G401 (cell line): ENCODE results near the gene NDE1. TPM values are rescaled to one million over a fixed set of nuclear protein-coding genes. Genes with fewer than 3 reads are reported as not detected.
A peak's percentile ranks its signal among the peaks of the same experiment; 100 is the strongest.
"Not testable (repeated sequence)": the region's sequence is repeated elsewhere in the genome, so short reads cannot be mapped to it uniquely, and the experiment has no call there.

Source experiments
- DNase-seq: peaks from one replicate; pipeline ENCODE4 v3.0.0-alpha.2; 2015; ENCODE audit warnings: low spot score
- in situ Hi-C: cut with HindIII; loops from 2 replicates; pipeline ENCODE4 v1.10.0; 2016; ENCODE audit warnings: low sequenced_read_pairs, mixed read lengths
- total RNA-seq: library from RNA; depleted of rRNA; stranded (reverse); fragments of >200 nt; shearing (Covaris generic); gene quantifications from 2 replicates; pipeline ENCODE4 v1.2.3, GENCODE V29; 2014

NDE1 gene
- total RNA-seq, 1 experiment from 2014 or later: 28.0 TPM

DNA sequence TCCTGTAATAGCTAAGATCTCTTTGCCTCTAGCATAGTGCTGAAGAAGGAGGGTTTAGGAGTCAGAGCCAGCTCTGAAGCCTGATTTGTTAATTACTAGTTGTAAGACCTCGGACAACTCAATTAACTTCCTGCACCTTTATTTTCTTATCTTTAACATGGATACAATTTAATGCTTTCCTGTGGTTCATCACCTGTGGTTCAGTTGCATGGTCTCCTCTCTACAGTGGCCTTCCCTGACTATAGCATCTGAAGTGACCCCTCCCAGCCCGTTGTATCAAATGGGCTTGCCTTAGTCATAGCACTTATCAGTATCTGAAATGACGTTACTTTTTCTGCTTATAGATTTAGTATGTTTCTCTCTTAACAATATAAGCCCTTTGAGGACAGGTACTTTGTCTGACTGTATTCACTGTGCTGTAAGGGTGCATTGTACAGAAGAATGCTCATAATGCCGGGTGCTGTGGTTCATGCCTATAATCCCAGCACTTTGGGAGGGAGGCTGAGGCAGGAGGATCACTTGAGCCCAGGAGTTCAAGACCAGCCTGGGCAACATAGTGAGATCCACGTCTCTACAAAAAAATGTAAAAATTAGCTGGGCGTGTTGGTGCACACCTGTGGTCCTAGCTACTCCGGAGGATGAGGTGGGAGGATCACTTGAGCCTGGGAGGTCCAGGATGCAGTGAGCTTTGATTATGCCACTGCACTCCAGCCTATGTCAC is 2.6 kb upstream of the NDE1 start:
- in situ Hi-C loops: no loop called here
- DNase-seq: no peak

DNA sequence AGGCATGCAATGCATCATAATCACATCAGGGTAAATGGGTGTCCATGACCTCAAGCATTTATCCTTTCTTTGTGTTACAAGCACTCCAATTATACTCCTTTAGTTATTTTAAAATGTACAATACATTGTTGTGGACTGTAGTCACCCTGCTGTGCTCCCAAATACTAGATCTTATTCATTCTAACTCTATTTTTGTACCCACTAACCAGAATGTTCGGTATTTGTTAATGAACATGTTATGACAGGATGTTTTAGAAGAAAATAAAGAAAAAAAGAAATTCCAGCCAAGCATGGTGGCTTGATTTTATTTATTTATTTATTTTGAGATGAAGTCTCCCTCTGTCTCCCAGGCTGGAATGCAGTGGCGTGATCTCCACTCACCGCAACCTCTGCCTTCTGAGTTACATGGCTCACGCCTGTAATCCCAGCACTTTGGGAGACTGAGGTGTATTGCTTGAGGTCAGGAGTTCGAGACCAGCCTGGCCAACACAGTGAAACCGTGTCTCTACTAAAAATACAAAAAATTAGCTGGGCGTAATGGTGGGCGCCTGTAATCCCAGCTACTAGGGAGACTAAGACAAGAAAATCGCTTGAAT is 1.8 kb upstream of the NDE1 start:
- in situ Hi-C loops: no loop called here
- no peak for DNase-seq

DNA sequence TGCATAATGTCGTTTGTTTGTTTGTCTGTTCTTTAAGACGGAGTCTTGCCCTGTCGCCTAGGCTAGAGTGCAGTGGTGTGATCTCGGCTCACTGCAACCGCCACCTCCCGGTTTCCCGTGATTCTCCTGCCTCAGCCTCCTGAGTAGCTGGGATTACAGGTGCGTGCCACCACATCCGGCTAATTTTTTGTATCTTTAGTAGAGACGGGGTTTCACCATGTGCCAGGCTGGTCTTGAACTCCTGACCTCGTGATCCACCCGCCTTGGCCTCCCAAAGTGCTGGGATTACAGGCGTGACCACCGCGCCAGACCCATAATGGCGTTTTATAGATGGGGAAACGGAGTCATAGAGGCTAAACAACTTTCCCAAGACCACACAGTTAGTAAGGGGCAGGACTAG is 734 bp upstream of the NDE1 start:
- DNase-seq: not testable (repeated sequence)

GRCh38 chr16:15649727-15650018 is 372 bp upstream of the NDE1 start:
- no peak for DNase-seq
- in situ Hi-C loops: no loop called here

More for the DNA sequence above, 734 bp upstream of the NDE1 start:
- in situ Hi-C loops: not testable (repeated sequence)

- DNase-seq: peak; percentile 32
- in situ Hi-C loops: no loop called here
These were observed 690 bp downstream of the NDE1 start for GRCh38 chr16:15650698-15651171.

GRCh38 chr16:15652293-15653001 is 2.4 kb downstream of the NDE1 start:
- DNase-seq: no peak
- in situ Hi-C loops: no loop called here

GRCh38 chr16:15653227-15653626 is 3.2 kb downstream of the NDE1 start:
- no peak for DNase-seq
- in situ Hi-C loops: no loop called here

DNA sequence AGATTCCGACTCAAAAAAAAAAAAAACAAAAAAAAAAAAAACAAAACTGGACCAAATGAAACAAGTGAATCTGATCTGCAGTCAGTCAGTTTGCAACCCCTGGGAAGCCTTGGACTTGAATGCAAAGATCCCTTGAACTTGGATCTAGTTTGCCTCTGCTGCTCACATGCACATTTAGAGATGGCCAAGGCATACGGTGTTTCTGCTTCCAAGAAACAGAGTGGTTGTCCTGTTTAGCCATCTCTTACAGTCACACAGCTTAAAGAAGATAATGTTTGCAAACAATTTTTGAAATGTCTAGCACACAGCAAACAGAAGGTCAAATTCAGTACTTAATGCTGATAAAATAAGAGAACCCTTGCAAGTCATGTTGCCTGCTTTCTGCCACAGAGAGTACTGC is 4.5 kb downstream of the NDE1 start:
- in situ Hi-C loops: no loop called here
- DNase-seq: no peak

DNA sequence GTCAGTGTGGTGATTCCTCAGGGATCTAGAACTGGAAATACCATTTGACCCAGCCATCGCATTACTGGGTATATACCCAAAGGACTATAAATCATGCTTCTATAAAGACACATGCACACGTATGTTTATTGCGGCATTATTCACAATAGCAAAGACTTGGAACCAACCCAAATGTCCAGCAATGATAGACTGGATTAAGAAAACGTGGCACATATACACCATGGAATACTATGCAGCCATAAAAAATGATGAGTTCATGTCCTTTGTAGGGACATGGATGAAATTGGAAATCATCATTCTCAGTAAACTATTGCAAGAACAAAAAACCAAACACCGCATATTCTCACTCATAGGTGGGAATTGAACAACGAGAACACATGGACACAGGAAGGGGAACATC is 5.5 kb downstream of the NDE1 start:
- in situ Hi-C loops, DNase-seq: not testable (repeated sequence)

DNA sequence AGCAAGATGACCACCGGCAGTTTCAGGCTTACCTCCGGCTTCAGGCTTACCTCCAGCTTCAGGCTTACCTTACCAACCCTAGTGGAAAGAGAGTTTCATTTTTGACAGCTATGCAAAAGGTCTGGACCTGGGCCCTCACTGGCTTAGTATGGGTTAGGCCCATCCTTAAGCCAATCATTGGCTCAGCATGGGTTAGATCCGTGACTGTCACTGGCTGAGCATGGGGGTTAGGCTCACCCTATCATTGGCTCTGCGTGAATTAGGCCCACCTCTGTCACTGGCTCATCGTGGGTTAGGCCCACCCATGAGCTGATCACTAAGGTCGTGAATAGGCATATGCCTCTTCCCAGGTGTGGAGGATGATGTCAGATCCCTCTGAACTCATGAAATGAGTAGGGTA is 8.1 kb downstream of the NDE1 start:
- in situ Hi-C loops: no loop called here
- no peak for DNase-seq

DNA sequence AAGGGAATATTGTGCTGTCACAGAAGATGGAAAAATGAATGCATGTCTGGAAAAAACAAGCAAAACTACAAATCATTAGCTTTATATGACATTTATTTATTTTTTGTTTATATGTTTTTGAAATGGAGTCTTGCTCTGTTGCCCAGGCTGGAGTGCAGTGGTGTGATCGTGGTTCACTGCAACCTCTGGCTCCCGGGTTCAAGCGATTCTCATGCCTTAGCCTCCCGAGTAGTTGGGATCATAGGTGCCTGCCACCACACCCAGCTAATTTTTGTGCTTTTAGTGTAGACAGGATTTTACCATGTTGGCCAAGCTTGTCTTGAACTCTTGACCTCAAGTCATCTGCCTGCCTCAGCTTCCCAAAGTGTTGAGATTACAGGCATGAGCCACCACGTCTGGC is 8.5 kb downstream of the NDE1 start:
- no peak for DNase-seq
- in situ Hi-C loops: no loop called here

- in situ Hi-C loops: no loop called here
These were observed 10.2 kb downstream of the NDE1 start for GRCh38 chr16:15660203-15660601.

GRCh38 chr16:15665107-15665506 is 15.1 kb downstream of the NDE1 start:
- in situ Hi-C loops: no loop called here
- DNase-seq: no peak

More at GRCh38 chr16:15660203-15660601, 10.2 kb downstream of the NDE1 start:
- DNase-seq: no peak

GRCh38 chr16:15667091-15667742 is 17.2 kb downstream of the NDE1 start:
- in situ Hi-C loops: no loop called here

GRCh38 chr16:15671530-15672117 is 21.6 kb downstream of the NDE1 start:
- DNase-seq: no peak
- in situ Hi-C loops: no loop called here

More at GRCh38 chr16:15667091-15667742, 17.2 kb downstream of the NDE1 start:
- no peak for DNase-seq

DNA sequence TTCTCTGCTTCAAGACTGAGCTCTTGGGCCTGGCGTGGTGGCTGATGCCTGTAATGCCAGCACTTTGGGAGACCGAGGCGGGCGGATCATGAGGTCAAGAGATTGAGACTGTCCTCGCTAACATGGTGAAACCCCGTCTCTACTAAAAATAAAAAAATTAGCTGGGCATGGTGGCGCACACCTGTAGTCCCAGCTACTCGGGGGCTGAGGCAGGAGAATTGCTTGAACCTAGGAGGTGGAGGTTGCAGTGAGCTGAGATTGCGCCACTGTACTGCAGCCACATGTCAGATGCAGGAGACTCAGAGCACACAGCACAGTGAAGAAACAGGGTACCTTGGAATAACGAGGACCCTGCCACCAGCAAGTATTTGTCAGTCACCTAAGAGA is 22.1 kb downstream of the NDE1 start:
- in situ Hi-C loops, DNase-seq: not testable (repeated sequence)

- in situ Hi-C loops: no loop called here
These were observed 22.6 kb downstream of the NDE1 start for GRCh38 chr16:15672514-15673167.

DNA sequence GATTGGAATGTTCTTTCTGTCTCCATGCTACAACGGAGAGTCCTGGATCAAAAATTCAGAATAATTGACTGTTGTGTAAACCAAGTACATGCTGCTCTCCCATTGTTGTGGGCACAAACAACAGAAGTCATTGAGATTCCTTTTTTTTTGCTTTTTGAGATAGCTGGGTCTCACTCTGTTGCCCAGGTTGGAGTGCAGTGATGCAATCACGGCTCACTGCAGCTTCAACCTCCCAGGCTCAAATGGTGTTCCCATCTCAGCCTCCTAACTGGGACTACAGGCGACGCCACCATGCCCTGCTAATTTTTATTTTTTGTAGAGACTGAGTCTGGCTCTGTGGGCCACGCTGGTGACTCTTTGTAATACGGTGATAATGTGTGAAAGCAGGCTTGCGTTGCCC is 24.5 kb downstream of the NDE1 start:
- in situ Hi-C loops: no loop called here
- no peak for DNase-seq

More at GRCh38 chr16:15672514-15673167, 22.6 kb downstream of the NDE1 start:
- peak; percentile 10 for DNase-seq

GRCh38 chr16:15676506-15676905 is 26.5 kb downstream of the NDE1 start:
- in situ Hi-C loops: no loop called here

More at GRCh38 chr16:15676506-15676905, 26.5 kb downstream of the NDE1 start:
- no peak for DNase-seq
